Mucosa of rectum (tissue), 2 donors: ENCODE measurements around the gene SHROOM1.
"Not testable (repeated sequence)": the region's sequence is repeated elsewhere in the genome, so short reads cannot be mapped to it uniquely, and the experiment has no call there.

Experiments used
- H3K27ac ChIP-seq, 2 donors: one replicate each; pipeline ENCODE4 v1.7.0; 2013; ENCODE audit warnings: inconsistent platforms in 2 of 2, low read depth in 2 of 2, low read length in 2 of 2
- H3K27me3 ChIP-seq, 2 donors: one replicate each; pipeline ENCODE4 v1.7.0; 2013; ENCODE audit warnings: low read length in 2 of 2; ENCODE audit not compliant: control insufficient read depth in 2 of 2, insufficient read depth in 2 of 2
- H3K36me3 ChIP-seq, 2 donors: one replicate each; pipeline ENCODE4 v1.7.0; 2013; ENCODE audit warnings: low read length in 2 of 2; ENCODE audit not compliant: control insufficient read depth in 2 of 2, insufficient read depth in 2 of 2
- H3K4me1 ChIP-seq, 2 donors: one replicate each; pipeline ENCODE4 v1.7.0; 2013; ENCODE audit warnings: low read length in 2 of 2, mild to moderate bottlenecking in 1 of 2; ENCODE audit not compliant: control insufficient read depth in 2 of 2, insufficient read depth in 2 of 2
- H3K4me3 ChIP-seq, 2 donors: one replicate each; pipeline ENCODE4 v1.7.0; 2013; ENCODE audit warnings: low read length in 2 of 2
- H3K9ac ChIP-seq, 2 donors: one replicate each; pipeline ENCODE4 v1.7.0; 2013; ENCODE audit warnings: low read length in 2 of 2, low read depth in 1 of 2, mild to moderate bottlenecking in 1 of 2
- H3K9me3 ChIP-seq, 2 donors: one replicate each; pipeline ENCODE4 v1.7.0; 2013; ENCODE audit warnings: low read length in 2 of 2; ENCODE audit not compliant: control insufficient read depth in 2 of 2
- donor health status: healthy.
- donor health status: Normal muscosa, but diverticular disease.

SHROOM1 gene

GRCh38 chr5:132868754-132869153 lies 38.3 kb upstream of the SHROOM1 start:
- Histone ChIP-seq H3K4me1 (peaks cover 15 to 32% of the 10 kb centered on the region in 2 donors), H3K9ac (no peak overlapping the region), H3K36me3 (peaks cover 25 to 32% of the 10 kb centered on the region in 2 donors), H3K27me3 (no peaks in the 10 kb centered on the region), H3K4me3 (no peak overlapping the region), H3K9me3 (no peaks in the 10 kb centered on the region), H3K27ac (no peak overlapping the region)

- Histone ChIP-seq H3K9me3 (no peaks in the 10 kb centered on the region), H3K4me1 (peaks cover 15 to 17% of the 10 kb centered on the region in 2 donors), H3K27ac (peak overlapping the region; percentile 91 to 94), H3K4me3 (peak overlapping the region; percentile 91 to 93), H3K27me3 (no peaks in the 10 kb centered on the region), H3K36me3 (peaks cover 19 to 24% of the 10 kb centered on the region in 2 donors), H3K9ac (peak overlapping the region; percentile 97 to 98)
Observed at GRCh38 chr5:132867046-132867451, 36.6 kb upstream of the SHROOM1 start.

DNA sequence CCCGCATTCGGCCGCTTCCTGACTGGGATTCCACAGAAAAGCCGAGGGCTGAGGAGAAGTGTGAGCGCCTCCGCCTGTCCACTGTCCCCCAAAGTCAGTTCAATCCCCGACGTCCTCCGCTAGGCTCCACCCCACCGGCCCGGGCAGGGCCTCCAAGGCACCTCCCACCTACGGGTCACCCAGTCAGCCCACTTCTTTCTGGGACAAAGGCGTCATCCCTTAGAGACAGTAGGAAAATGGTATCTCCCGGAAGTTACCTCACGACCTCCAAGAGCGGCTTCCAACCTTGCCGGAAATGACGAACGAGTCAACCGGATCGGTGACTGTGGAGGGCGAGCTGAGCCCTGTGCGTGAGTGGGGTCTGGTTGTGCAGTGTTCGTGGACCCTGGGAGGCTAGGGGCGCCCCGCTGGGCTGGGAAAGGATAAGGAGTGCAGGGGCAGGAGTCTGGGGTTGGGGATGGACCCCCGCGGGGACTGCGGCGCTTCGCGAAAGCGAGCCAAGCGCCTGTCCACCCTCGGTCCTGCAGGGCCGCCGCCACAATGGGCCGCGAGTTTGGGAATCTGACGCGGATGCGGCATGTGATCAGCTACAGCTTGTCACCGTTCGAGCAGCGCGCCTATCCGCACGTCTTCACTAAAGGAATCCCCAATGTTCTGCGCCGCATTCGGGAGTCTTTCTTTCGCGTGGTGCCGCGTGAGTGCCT lies 36.0 kb upstream of the SHROOM1 start, which contains the start of the genes GDF9 and UQCRQ:
GDF9 (minus strand) TSS at position 128 of the 704 bp plus-strand sequence. CDS start 1,936 bp downstream, outside the sequence.
UQCRQ (plus strand) TSS at position 301 of the 704 bp plus-strand sequence; CDS start at position 541, 240 bp downstream.
- H3K36me3 ChIP-seq: peaks cover 17 to 22% of the 10 kb centered on the region in 2 donors
- H3K4me1 ChIP-seq: peaks cover 15 to 17% of the 10 kb centered on the region in 2 donors
- H3K4me3 ChIP-seq: peak within 1 kb of the TSS; percentile 91 to 93
- no peaks in the 10 kb centered on the region for H3K9me3 ChIP-seq
- peak within 1 kb of the TSS; percentile 91 to 94 for H3K27ac ChIP-seq
- H3K9ac ChIP-seq: peak within 1 kb of the TSS; percentile 97 to 98
- no peaks in the 10 kb centered on the region for H3K27me3 ChIP-seq

- peaks cover 15 to 17% of the 10 kb centered on the region in 2 donors for H3K4me1 ChIP-seq
- no peaks in the 10 kb centered on the region for H3K9me3 ChIP-seq
- peak overlapping the region; percentile 91 to 93 for H3K4me3 ChIP-seq
- peak overlapping the region; percentile 91 to 94 for H3K27ac ChIP-seq
- peaks cover 17 to 21% of the 10 kb centered on the region in 2 donors for H3K36me3 ChIP-seq
- peak overlapping the region; percentile 97 to 98 for H3K9ac ChIP-seq
- no peaks in the 10 kb centered on the region for H3K27me3 ChIP-seq
Observed at GRCh38 chr5:132865668-132866341, 35.4 kb upstream of the SHROOM1 start.

DNA sequence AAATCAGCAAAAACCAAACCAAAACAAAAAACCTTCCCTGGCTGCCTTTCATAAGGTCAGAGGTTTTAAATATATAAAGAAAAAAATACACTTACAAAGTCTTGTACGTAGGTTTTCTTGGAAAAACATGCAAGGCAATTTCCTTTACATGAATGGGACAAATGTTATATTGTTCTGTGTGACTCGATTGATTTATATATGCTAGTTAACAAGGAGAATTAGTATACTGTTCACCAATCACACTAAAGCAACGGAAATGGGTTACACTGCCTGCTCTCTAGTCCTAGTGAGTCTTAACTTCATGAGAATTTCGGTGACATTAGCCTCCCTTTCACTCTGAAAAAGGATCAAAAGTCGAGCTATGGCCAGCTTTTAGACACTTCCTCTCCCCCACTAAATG lies 30.3 kb upstream of the SHROOM1 start:
- Histone ChIP-seq H3K9me3 (no peaks in the 10 kb centered on the region), H3K36me3 (no peaks in the 10 kb centered on the region), H3K9ac (no peak overlapping the region)

DNA sequence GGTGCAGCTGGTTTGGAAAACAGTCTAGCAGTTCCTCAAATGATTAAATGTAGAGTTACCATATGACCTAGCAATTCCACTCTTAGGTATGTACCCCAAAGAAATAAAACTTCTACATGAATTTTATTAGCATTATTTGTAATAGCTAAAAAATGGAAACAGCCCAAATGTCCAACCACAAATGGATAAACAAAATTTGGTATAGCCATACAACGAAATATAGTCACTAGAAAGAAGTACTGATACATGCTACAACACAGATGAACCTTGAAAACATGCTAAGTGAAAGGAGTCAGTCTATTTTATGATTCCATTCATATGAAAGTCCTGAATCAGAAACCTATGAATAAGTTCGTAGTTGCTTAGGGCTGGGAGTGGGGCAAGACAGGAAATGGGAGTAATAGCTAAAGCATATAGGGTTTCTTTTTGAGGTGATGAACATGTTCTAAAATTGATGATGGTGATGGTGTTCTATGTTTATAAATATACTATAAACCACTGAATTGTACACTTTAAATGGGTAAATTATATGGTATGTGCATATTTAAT lies 29.5 kb upstream of the SHROOM1 start:
- Histone ChIP-seq H3K9me3 (no peaks in the 10 kb centered on the region), H3K4me1 (no peaks in the 10 kb centered on the region), H3K27me3 (no peaks in the 10 kb centered on the region), H3K4me3 (no peak overlapping the region), H3K36me3 (no peaks in the 10 kb centered on the region), H3K9ac (no peak overlapping the region), H3K27ac (no peak overlapping the region)

More for the DNA sequence above, 30.3 kb upstream of the SHROOM1 start:
- Histone ChIP-seq H3K4me3 (no peak overlapping the region), H3K27ac (no peak overlapping the region), H3K27me3 (no peaks in the 10 kb centered on the region), H3K4me1 (peaks cover 4 to 5% of the 10 kb centered on the region in 2 donors)

GRCh38 chr5:132856011-132856410 lies 25.6 kb upstream of the SHROOM1 start:
- Histone ChIP-seq H3K36me3 (no peaks in the 10 kb centered on the region), H3K27me3 (no peaks in the 10 kb centered on the region), H3K4me1 (no peaks in the 10 kb centered on the region), H3K9me3 (no peaks in the 10 kb centered on the region), H3K9ac (no peak overlapping the region), H3K27ac (no peak overlapping the region), H3K4me3 (no peak overlapping the region)

DNA sequence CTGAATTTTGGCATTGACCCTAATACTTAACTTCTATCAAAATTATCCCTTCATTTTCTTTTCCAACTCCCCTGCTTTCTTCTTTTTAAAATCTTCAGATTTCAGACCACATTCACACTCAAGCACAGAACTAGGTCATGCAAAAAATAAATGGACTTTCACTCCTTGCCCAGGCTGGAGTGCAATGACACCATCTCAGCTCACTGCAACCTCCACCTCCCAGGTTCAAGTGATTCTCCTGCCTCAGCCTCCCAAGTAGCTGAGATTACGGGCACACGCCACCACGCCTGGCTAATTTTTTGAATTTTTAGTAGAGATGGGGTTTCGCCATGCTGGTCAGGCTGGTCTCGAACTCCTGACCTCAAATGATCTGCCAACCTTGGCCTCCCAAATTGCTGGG lies 24.5 kb upstream of the SHROOM1 start:
- H3K4me1 ChIP-seq, H3K27me3 ChIP-seq, H3K36me3 ChIP-seq, H3K9ac ChIP-seq, H3K27ac ChIP-seq, H3K9me3 ChIP-seq, H3K4me3 ChIP-seq: not testable (repeated sequence)

DNA sequence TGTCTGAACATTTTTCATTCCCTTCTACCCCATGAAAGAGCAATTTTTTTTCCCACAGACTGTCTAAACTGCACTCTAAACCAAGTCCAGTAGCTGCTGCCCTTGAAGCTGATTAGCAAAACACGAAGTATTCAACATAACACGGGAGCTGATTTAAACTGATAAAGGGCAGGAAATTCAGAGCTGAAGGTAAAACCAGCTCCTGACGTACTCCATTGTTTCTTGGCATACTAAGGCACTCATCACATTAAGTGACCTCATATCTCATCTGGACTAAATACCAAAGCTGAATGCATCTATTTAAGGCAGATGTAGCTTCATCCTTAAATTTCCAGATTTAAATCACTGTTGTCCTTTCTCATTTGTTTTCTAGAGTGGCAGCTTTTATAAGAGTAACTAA lies 23.9 kb upstream of the SHROOM1 start:
- Histone ChIP-seq H3K27me3 (no peaks in the 10 kb centered on the region), H3K36me3 (no peaks in the 10 kb centered on the region), H3K9ac (no peak overlapping the region)

GRCh38 chr5:132853790-132854189 lies 23.3 kb upstream of the SHROOM1 start:
- Histone ChIP-seq H3K27me3 (no peaks in the 10 kb centered on the region), H3K9me3 (no peaks in the 10 kb centered on the region), H3K36me3 (no peaks in the 10 kb centered on the region), H3K27ac (no peak overlapping the region), H3K4me3 (no peak overlapping the region), H3K9ac (no peak overlapping the region), H3K4me1 (no peaks in the 10 kb centered on the region)

More for the DNA sequence above, 23.9 kb upstream of the SHROOM1 start:
- Histone ChIP-seq H3K4me3 (no peak overlapping the region), H3K27ac (no peak overlapping the region), H3K4me1 (no peaks in the 10 kb centered on the region), H3K9me3 (no peaks in the 10 kb centered on the region)
